GM13976 (cell line): ENCODE results near the gene RNF133.

Source experiments
- DNase-seq: peaks from one replicate; pipeline ENCODE4 v3.0.0; 2012; ENCODE audit warnings: low spot score
- in situ Hi-C: fragments of 300-500 bp; cut with MboI; formaldehyde crosslinking; loops from one replicate; pipeline ENCODE4 v1.12.0; 2022; ENCODE audit warnings: low sequenced_read_pairs, mixed read lengths, inconsistent platforms; ENCODE audit not compliant: unreplicated experiment
- TF ChIP-seq, protein P1 (sequence below): IDR thresholded peaks from 2 replicates; pipeline ENCODE4 v1.5.1; 2012; ENCODE audit warnings: borderline replicate concordance, mild to moderate bottlenecking; ENCODE audit not compliant: insufficient read depth; ENCODE audit errors: extremely low read depth, missing control alignments, control extremely low read depth

RNF133 gene, protein sequence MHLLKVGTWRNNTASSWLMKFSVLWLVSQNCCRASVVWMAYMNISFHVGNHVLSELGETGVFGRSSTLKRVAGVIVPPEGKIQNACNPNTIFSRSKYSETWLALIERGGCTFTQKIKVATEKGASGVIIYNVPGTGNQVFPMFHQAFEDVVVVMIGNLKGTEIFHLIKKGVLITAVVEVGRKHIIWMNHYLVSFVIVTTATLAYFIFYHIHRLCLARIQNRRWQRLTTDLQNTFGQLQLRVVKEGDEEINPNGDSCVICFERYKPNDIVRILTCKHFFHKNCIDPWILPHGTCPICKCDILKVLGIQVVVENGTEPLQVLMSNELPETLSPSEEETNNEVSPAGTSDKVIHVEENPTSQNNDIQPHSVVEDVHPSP

DNA sequence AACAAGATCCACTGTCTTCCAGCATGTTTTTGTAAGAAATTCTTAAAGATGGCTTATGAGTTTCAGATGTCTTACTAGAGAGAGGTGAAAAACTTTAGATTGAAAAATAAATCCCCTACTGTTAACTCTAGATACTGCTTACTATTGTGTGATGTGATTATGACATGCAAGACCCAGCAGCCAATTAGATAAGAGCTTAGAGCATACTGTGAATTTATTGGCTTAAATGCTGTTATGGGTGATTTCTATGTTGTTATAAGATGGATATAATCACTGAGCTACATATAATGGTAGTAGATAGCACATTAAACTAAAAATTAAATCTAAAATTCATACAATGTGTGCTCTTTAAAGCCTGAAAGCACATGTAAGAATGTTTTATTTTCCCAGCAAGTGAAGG lies at the start of gene RNF133:
RNF133 (minus strand) TSS at position 101 of the 400 bp plus-strand sequence. CDS start 199 bp downstream, outside the sequence.
- TF ChIP-seq, protein P1, sequence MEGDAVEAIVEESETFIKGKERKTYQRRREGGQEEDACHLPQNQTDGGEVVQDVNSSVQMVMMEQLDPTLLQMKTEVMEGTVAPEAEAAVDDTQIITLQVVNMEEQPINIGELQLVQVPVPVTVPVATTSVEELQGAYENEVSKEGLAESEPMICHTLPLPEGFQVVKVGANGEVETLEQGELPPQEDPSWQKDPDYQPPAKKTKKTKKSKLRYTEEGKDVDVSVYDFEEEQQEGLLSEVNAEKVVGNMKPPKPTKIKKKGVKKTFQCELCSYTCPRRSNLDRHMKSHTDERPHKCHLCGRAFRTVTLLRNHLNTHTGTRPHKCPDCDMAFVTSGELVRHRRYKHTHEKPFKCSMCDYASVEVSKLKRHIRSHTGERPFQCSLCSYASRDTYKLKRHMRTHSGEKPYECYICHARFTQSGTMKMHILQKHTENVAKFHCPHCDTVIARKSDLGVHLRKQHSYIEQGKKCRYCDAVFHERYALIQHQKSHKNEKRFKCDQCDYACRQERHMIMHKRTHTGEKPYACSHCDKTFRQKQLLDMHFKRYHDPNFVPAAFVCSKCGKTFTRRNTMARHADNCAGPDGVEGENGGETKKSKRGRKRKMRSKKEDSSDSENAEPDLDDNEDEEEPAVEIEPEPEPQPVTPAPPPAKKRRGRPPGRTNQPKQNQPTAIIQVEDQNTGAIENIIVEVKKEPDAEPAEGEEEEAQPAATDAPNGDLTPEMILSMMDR: no peak
- no peak for DNase-seq
- in situ Hi-C loops: no loop called here

DNA sequence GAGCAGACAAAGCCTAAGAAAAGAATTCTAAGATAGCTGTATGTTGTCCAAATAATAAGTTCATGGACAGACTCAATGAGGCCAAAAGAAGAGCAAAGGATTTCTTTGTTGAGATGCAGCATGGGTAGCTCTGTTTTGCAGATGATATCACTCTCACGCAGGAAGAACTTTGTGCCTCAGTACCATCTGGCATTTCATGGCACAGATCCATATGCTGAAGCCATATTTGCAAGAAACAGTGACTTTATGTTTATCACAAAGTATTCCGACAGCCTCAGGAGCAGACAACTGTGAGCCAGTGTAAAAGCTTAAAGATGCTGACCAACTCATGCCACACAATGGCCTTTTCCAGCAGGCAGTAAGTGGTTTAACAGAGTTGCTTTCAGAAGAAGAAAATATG lies 49.3 kb upstream of the RNF133 start:
- in situ Hi-C loops: no loop called here
- no peak for DNase-seq
- TF ChIP-seq, protein P1: no peak

DNA sequence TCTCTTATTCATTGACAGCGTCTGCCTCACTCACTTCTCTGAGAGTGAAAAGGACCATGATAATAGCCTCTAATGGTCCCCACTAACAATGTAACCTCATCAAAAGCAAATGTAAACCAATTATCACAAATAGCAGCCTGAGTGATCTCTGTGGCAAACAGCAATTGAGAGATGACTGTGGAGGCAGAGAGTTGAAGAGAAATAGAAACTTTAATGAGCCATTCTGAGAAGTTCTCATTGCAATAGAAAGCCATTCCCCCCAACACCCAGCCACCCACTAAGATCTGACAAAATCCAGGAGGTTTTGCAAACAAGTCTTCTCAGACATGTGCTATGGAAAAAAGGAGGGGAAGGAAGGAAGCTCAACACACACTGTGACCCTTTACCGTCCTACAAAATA lies 48.0 kb upstream of the RNF133 start:
- in situ Hi-C loops: no loop called here
- no peak for DNase-seq
- TF ChIP-seq, protein P1: no peak

DNA sequence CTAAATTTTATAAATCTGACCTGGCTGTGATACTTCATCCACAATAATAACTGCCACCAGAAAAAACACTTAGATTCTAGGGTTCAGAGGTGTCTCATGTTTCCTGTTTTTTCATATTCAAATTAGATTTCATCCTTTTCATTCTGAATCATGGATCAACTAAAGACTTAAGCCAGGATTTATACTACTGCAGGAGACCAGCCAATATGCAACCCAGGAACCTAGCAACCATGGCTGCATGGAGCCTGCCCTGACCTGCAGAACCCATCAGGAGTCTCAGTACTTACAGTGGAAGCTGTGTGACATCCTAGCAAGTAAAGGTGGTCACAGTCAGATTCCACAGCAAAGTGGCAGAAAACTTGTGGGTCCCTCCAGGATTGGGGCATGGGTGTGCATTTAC lies 44.3 kb upstream of the RNF133 start:
- TF ChIP-seq, protein P1: no peak
- in situ Hi-C loops: no loop called here
- DNase-seq: no peak

DNA sequence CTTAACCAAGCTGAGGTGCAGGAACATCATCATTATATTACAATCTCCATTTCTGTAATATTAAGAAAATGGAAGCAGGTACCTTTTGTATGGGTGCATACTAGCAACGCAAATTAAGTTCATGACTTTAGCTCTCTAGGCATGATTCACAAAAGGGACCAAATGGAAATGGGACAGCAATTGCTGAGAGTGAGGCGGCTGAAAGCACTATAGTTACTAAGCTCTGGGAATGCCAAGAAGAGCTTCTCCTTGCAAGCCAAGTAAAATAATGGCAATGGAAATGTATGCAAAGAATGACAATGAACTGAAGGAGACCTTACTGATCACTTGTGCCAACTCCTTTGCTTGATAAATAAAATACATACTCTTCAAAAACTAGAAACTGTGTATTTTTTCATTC lies 40.0 kb upstream of the RNF133 start:
- in situ Hi-C loops: no loop called here
- TF ChIP-seq, protein P1: no peak
- no peak for DNase-seq

DNA sequence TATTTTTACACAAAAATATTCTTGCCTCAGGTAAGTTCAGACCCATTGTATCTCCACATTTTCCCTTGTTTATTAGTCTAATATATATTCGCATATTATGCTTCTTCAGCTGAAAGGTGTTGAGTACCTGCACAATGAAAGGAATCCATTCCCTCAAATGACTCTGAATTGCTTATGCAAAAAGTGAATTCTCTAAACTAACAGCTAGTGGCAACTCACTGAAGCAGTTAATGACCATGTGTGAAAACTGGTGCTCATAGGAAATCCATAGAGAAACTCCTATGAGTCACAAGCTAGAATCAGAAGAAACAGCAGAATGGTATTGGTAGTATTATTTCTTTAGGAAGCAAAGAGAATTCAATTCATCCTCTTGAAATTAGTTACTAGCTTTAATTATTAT lies 37.3 kb upstream of the RNF133 start:
- DNase-seq: no peak
- TF ChIP-seq, protein P1: no peak
- in situ Hi-C loops: no loop called here

DNA sequence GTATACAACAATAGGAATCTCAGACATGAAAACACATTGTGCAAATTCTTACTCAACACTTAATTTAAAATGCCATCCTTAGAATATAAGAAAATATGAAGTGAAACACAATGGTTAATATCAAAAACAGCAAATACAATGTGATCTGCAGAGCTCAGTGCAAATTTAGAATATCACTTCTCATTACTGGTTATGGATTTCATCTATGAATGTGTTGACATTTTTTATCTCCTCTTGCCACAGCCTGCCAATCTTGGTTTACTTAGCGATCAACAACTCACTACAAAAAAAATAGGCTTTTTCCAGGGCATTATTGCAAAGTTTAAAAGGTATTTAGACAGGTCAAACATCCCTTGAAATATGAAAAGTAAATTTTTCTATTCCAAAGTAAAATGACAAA lies 28.8 kb upstream of the RNF133 start:
- in situ Hi-C loops: no loop called here
- no peak for DNase-seq
- TF ChIP-seq, protein P1: no peak
